ENCODE data around the gene HID1. TPM values are rescaled to one million over a fixed set of nuclear protein-coding genes. Genes with fewer than 3 reads are reported as not detected.
"Not testable (repeated sequence)": the region's sequence is repeated elsewhere in the genome, so short reads cannot be mapped to it uniquely, and the experiment has no call there.

Gene HID1
- total RNA-seq, 1 donor from 2014 or later, result 11.8 TPM

DNA sequence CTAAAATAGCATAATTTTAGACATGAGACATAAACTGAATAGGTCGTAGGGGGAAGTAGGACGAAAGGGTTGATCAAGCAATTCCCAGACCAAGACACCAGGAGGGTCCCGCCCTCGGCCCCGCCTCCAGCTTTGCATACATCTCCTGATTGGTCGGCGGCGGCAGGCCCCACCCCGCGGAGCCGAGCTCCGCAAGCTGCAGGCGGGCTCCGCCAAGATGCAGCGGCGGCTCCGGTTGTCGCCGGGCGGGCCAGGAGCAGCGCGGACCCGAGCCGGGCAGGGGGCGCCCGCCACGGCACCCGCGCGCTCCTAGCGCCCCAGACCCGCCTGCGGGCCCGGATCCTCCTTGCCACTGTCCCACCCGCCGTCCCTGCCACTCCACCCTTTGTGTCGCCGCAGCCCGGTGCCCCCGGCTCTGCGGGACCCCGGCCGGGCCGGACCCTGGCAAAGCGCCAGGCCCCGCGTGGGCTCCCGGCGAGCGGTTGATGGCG is 14.9 kb upstream of the HID1 start, which contains the start of gene CDR2L:
TSS of gene CDR2L (plus strand) at position 215 of the 491 bp plus-strand sequence. CDS start 412 bp downstream, outside the sequence.
- H3K36me3 Mint-ChIP-seq (ENCODE audit: low read depth), result no peaks in the 10 kb centered on the region
- H3K9me3 Mint-ChIP-seq, result no peaks in the 10 kb centered on the region
- H3K27me3 Mint-ChIP-seq (ENCODE audit: low read depth), result no peaks in the 10 kb centered on the region
- H3K4me3 Mint-ChIP-seq, result peak within 1 kb of the TSS; percentile 95
- H3K4me1 Mint-ChIP-seq, result peaks cover 20% of the 10 kb centered on the region
- TF ChIP-seq, protein P1, sequence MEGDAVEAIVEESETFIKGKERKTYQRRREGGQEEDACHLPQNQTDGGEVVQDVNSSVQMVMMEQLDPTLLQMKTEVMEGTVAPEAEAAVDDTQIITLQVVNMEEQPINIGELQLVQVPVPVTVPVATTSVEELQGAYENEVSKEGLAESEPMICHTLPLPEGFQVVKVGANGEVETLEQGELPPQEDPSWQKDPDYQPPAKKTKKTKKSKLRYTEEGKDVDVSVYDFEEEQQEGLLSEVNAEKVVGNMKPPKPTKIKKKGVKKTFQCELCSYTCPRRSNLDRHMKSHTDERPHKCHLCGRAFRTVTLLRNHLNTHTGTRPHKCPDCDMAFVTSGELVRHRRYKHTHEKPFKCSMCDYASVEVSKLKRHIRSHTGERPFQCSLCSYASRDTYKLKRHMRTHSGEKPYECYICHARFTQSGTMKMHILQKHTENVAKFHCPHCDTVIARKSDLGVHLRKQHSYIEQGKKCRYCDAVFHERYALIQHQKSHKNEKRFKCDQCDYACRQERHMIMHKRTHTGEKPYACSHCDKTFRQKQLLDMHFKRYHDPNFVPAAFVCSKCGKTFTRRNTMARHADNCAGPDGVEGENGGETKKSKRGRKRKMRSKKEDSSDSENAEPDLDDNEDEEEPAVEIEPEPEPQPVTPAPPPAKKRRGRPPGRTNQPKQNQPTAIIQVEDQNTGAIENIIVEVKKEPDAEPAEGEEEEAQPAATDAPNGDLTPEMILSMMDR (conservative IDR thresholded peaks at IDR 0.05), result no peak
- H3K27ac Mint-ChIP-seq (ENCODE audit: unreplicated experiment), result peak within 1 kb of the TSS; percentile 93
- DNase-seq (ENCODE audit: low read depth, low spot score), result peak; percentile 97

DNA sequence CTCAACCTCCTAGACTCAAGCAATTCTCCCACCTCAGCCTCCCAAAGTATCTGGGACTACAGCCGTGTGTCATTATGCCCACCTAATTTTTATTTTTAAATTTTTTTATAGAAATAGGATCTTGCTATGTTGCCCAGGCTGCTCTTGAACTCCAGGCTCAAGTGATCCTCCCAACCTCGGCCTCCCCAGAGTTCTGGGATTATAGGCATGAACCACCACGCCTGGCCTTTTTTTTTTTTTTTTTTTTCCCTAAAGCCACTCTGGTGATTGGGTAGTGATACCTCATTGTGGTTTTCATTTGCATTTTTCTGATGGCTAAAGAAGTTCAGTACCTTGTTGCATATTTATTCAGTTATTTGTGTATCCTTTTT is 13.6 kb upstream of the HID1 start:
- Mint-ChIP-seq H3K9me3 (no peaks in the 10 kb centered on the region), H3K27ac (ENCODE audit: unreplicated experiment) (no peak overlapping the region), H3K36me3 (ENCODE audit: low read depth) (no peaks in the 10 kb centered on the region), H3K4me1 (peaks cover 24% of the 10 kb centered on the region), H3K4me3 (peak overlapping the region; percentile 86), H3K27me3 (ENCODE audit: low read depth) (no peaks in the 10 kb centered on the region)
- TF ChIP-seq, protein P1 (conservative IDR thresholded peaks at IDR 0.05), result no peak
- DNase-seq (ENCODE audit: low read depth, low spot score), result no peak

DNA sequence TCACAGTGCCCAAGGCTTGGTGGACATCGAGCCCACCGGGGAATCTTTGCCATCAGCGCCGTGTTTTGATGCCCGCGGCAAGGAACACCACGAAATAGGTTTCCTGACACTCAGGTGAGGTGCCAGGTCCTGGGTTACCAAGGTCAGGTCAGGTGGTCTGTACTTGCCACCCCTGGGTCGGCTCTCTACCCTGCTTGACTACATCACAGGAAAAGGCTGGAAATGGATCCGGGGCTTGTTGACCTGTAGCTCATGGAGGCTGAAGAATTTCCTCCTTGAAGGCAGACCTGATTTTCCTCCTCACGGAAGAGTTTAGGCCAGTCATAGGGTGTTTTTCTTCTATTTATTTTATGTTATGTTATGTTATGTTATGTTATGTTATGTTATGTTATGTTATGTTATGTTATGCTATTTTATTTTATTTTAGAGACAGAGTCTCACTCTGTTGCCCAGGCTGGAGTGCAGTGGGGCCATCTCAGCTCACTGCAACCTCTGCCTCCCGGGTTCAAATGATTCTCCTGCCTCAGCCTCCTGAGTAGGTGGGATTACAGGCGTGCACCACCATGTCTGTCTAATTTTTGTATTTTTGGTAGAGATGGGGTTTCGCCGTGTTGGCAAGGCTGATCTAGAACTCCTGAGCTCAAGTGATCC is 10.2 kb upstream of the HID1 start:
- peaks cover 11% of the 10 kb centered on the region for H3K4me1 Mint-ChIP-seq
- not testable (repeated sequence) for DNase-seq (ENCODE audit: low read depth, low spot score); H3K9me3 Mint-ChIP-seq; H3K27ac Mint-ChIP-seq (ENCODE audit: unreplicated experiment); H3K27me3 Mint-ChIP-seq (ENCODE audit: low read depth); H3K36me3 Mint-ChIP-seq (ENCODE audit: low read depth)
- peak overlapping the region; percentile 94 for H3K4me3 Mint-ChIP-seq

DNA sequence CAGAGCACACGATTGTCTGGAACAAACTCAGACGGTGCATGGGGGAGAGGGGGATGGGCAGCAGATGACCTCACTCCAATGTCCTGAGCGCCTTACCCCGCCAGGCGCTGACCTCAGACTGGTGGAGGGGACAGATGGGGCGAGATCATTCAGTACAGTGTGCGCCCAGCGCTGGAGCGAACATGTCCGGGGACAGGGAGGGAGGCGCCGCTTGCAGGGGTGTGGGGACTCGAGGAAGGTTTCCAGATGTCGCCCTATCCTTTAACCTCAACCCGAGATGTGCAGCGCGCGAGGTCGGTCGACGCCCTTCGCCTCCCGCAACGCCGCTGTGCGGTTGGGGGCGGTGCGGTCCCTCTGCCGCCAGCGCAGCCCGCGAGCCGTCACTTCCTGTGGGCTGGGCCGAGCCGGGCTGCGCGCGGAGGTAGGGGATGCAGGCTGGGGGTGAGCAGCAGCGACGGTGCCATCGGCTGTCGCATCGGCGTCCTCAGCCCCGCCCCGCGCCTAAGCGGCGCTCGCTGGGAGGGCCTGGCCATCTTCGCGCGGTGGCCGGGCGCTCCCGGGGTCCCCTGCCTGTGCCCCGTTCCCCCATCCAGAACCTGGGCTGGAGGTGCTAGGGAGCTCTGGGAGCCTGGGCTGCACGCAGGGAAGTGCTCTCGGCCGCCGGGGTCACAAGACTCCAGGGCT is 9.6 kb upstream of the HID1 start:
- Mint-ChIP-seq H3K36me3 (ENCODE audit: low read depth) (no peaks in the 10 kb centered on the region), H3K27me3 (ENCODE audit: low read depth) (peaks cover 3% of the 10 kb centered on the region), H3K4me3 (peak overlapping the region; percentile 94), H3K27ac (ENCODE audit: unreplicated experiment) (peak overlapping the region; percentile 99), H3K4me1 (peaks cover 8% of the 10 kb centered on the region), H3K9me3 (no peaks in the 10 kb centered on the region)
- peak; percentile 69 for DNase-seq (ENCODE audit: low read depth, low spot score)
- TF ChIP-seq, protein P1 (conservative IDR thresholded peaks at IDR 0.05), result peak; percentile 19

DNA sequence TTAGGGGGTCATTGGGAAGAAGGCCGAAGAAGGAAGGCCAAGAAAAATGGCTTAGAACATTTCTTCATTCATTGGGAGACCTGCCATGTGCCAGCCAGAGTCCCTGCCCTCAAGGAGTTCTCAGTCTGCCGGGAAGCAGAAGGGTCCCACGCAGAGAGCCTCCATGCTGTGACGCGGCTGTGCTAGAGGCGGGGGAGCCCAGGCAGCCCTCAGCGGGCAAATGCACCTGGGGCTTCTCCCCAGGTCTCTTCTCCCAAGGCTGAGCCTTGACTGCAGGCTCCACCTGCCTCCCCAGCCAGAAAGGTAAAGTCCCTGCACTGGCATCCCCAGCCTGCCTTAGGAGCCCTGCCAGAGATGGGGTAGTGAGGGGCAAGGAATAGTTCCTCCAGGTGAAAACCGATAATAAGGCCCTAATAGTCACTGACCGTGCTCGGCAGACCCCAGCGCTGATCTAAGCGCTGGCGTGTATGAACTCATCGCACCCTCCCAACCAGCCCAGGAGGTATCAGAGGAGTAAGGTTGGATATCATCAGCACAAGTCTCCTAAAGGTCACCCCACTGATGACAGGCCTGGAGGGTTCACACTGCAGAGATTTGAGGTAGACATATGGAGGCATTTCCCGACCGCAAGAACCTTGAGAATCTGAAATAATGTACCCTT is 8.9 kb upstream of the HID1 start:
- no peaks in the 10 kb centered on the region for H3K36me3 Mint-ChIP-seq (ENCODE audit: low read depth)
- no peaks in the 10 kb centered on the region for H3K9me3 Mint-ChIP-seq
- peak overlapping the region; percentile 94 for H3K4me3 Mint-ChIP-seq
- peaks cover 7% of the 10 kb centered on the region for H3K4me1 Mint-ChIP-seq
- TF ChIP-seq, protein P1 (conservative IDR thresholded peaks at IDR 0.05), result no peak
- H3K27me3 Mint-ChIP-seq (ENCODE audit: low read depth), result peaks cover 3% of the 10 kb centered on the region
- peak overlapping the region; percentile 99 for H3K27ac Mint-ChIP-seq (ENCODE audit: unreplicated experiment)
- no peak for DNase-seq (ENCODE audit: low read depth, low spot score)
